K562 treated with DMSO at 1 percent for 12 hours (cell line): ENCODE results near the gene PPP1R3A. TPM values are rescaled to one million over a fixed set of nuclear protein-coding genes. Genes with fewer than 3 reads are reported as not detected.

ENCODE experiments used
- total RNA-seq: library from RNA; unstranded; fragments of 300-600 nt; gene quantifications from 2 replicates; pipeline ENCODE4 v1.2.3, GENCODE V29; 2022; ENCODE audit not compliant: insufficient read depth

PPP1R3A gene
- total RNA-seq = not detected in 2 replicates

GRCh38 chr7:113918946-113919345 lies at the start of gene PPP1R3A:
Gene PPP1R3A (minus strand): TSS chr7:113919009. CDS start chr7:113918996, 13 bp downstream.

